ENCODE measurements around the gene RNF135.
"Not testable (repeated sequence)": the region's sequence is repeated elsewhere in the genome, so short reads cannot be mapped to it uniquely, and the experiment has no call there.

RNF135 gene

DNA sequence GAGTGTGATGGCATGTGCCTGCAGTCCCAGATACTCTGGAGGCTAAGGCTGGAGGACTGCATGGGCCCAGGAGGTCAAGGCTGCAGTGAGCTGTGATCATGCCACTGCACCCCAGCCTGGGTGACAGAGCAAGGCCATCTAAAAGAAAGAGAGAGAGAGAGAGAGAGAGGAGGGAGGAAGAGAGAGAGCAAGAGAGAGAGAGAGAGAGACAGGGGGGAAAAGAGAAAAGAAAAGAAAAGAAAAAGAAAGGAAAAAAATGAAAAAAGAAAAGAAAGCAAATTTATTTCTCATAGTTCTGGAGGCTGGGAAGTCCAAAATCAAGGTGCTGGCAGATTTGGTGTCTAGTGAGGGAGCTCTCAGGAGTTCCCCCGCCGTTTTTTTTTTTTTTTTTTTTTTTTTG, 33.3 kb downstream of the RNF135 start:
- DNase-seq, result no peak

DNA sequence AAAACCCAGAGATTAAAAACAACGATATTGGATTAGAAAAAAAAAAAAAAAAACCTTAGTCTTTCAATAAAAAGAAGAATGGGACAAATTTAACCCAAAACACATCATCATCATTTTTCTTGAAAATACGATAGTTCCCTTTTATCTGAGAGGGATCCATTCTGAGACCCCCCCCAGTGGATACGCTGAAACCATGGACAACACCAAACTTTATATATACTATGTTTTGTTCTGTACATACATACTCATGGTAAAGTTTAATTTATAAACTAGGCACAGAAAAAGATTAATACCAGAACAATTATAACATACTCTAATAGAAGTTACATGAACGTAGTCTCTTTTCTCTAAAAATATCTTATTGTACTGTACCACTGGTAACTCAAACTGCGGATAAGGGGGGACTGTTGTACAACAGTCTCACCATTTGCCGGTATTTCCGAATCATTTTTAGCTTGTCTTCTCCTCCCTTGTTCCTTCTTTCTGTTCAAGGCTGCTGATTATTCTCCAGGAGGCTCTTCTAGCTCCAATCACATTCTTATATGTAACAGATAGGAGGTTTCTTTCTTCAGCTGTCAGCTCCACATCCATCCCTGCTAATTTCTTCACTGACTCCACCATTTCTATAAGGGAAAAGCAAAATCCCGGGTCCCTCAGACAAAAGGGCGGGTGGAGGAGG, 37.0 kb downstream of the RNF135 start:
- no peak for DNase-seq

DNA sequence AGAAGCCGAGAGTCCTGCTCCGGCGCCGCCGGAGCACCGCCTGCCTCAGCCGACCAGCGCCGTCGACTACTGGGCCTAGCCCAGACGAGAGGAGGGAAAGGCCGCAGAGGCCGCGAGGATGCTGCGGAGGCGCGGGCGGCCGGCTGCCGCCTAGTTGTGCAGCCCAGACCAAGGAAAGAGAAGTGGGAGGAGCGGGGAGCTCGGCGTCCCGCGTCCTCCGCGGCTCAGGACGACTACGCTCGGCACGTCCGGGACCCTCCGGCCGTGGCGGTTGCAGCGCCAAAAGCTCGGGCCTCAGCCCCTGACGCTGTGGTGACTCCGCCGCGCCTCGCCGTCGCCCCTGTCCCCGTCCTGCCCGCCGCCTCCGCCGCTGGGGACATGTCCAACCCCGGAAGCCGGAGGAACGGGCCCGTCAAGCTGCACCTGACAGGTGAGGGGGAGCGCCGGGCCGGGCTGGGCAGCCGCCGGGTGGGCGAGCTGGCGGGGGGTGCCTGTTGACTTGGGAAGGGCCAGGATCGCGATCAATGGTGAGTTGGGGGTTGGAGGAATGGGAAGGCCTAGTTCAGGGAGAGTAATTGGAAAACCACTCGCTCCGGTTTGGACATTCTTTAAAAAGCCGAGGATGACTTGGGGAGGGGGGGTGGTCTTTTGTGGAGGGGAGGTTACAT, 37.7 kb downstream of the RNF135 start:
- peak; percentile 8 to 17 for DNase-seq

DNA sequence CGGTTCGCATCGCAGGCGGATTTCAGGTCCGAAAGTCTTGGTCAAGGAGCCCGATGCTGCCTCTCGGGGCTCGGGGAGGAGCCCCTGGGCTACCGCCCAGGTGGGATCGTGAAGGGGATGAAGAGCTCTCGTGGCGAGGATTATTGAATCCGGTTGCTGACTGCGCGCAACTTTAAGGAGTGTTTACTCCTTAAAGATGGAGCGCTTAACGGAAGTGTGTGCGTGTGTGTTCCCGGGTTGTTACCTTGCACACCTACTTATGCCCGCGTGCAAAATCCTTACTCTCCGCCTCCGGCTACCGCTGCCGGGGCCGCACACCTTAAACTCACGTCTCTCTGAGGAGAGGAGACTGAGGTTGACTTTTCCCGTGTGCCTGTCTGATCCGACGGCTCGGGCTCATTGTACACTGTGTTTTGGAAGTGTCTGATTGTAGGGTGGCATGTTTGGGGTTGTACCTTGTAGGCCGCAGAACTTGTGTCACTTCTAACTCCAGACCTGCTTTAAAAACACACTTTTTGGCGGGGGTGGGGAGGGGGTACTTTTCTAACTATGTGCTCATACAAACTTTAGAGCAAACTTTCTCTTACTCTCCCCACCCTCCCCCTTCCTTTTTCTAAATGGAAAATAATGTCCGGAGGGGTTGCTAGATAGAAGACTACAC, 38.3 kb downstream of the RNF135 start:
- DNase-seq, result not testable (repeated sequence)

DNA sequence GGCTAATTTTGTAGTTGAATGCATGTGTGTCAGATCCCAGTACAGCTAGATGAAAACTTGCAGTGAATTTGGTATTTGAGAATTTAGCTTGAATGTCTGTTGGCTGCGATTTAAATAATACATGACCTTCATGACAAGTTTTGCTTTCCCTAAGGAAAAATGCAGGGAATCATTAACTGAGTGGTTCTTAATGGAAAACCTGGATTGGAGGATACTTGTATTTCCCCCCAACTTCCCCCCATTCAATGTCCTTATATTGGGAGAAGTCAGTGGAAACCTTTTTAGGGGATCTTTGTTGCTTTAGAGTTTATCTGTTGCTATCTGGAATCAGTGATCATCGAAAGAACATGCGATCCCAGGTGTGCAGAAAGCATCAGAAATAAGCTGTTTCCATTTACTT, 39.2 kb downstream of the RNF135 start:
- not testable (repeated sequence) for DNase-seq

DNA sequence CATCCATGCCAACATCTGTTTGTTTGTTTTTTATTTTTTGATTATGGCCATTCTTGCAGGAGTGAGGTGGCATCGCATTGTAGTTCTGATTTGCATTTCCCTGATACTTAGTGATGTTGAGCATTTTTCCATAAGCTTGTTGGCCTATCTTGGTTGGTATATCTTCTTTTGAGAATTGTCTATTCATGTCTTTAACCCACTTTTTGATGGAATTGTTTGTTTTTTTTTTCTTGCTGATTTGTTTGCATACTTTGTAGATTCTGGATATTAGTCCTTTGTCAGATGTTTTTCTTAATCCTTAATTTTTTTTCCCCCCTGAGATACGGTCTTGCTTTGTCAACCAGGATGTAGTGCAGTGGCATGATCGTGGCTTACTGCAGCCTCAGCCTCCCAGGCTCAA, 43.0 kb downstream of the RNF135 start:
- no peak for DNase-seq

DNA sequence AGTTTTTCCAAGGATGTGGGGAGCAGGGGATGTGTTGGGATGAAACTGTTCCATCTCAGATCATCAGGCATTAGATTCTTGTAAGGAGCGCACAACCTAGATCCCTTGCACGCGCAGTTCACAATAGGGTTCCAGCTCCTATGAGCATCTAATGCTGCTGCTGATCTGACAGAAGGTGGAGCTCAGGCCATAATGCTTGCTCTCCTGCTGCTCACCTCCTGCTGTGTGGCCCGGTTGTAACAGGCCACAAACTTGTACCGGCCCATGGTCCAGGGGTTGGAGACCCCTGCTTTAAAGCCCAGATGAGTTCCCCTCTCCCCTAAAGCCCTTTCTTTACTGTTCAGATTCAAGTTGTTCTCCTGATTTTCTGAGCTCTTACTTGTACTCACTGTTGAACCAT, 44.8 kb downstream of the RNF135 start:
- DNase-seq, result no peak

DNA sequence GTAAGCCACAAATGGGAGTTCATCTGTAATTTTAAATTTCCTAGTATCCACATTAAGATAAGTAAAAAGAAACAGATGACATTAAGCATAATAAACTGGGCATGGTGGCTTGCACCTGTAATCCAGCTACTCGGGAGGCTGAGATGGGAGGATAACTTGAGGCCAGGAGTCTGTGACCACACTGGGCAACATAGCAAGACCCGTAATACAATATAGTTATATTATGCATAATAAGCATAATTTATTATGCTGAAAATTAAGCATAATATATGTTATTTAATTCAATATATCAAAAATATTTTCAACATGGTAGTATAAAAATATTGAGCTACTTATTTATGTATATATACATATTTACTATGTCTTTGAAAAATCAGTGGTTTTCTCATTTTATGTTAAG, 48.2 kb downstream of the RNF135 start:
- no peak for DNase-seq

DNA sequence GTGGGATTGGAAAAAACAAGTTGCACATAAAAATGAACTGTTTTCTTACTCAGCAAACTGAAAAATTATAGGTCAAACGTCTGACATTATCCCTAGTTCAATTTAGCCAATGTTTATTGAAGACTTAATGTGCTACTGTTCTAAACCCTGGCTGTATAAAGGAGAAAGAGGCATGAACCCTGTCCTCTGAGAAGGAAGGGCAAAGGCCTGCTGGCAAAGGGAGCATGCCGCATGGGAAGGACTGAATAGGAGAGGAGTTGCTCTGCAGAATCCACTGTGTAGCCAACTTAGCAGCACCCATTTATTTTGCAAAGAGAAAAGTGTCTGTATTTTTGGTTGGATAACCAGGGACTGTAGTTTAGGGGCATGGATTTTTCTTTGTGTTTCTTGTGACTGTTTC, 52.3 kb downstream of the RNF135 start:
- DNase-seq, result not testable (repeated sequence)

DNA sequence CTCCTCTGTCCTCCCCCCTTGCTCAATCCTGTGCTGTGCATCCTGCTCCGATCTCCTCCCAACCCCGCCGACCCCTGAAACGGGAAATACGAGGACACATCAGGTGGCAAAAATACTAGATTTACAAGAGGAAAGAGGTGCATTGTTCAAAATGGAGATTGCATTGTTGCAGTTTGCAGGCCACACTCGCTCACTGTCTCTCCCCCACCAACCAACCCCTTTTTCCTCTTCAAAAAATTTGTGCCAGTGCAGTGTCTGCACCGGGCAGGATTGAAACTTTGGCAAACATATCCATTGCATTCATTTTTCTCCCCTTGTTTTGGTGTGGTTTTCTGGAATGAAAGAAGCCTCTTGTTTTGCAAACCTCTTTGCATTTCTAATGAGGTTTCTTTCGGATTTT, 61.0 kb downstream of the RNF135 start:
- DNase-seq, result no peak

DNA sequence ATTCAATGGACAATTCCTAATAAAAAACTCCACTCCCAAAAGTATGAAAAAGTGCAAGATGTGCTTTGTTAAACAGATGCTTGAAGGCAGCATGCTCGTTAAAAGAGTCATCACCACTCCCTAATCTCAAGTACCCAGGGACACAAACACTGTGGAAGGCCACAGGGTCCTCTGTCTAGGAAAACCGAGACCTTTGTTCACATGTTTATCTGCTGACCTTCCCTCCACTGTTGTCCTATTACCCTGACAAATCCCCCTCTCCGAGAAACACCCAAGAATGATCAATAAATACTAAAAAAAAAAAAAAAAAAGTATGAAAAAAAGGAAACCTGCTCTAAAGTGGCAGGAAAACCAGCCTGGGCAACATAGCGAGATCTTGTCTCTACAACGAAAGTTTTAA, 64.8 kb downstream of the RNF135 start:
- not testable (repeated sequence) for DNase-seq

DNA sequence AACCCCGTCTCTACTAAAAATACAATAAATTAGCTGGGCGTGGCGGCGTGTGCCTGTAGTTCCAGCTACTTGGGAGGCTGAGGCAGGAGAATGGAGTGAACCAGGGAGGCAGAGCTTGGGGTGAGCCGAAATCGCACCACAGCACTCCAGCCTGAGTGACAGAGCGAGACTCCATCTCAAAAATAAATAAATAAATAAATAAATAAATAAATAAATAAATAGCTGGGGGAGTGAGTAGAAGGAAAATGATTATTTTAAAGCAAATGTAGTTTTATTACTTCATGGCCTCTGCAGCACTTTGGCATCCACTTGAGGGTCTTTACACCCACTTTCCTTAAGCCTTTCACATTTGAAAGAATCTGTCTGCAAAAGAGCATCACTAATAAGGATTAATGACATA, 70.0 kb downstream of the RNF135 start:
- DNase-seq, result not testable (repeated sequence)

DNA sequence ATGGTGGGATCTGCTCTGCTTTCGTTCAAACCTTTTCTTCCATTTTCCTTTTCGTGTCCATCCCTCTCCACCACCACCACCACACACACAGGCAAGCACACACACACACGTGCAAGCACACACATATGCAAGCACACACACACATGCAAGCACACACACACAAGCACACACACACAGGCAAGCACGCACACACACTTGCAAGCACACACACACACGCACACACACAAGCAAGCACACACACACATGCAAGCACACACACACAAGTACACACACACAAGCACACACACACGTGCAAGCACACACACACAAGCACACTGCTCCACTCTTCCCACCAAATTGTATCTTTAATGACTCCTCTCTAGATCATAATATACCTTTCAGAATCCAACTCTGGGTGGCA, 71.5 kb downstream of the RNF135 start:
- DNase-seq, result not testable (repeated sequence)

DNA sequence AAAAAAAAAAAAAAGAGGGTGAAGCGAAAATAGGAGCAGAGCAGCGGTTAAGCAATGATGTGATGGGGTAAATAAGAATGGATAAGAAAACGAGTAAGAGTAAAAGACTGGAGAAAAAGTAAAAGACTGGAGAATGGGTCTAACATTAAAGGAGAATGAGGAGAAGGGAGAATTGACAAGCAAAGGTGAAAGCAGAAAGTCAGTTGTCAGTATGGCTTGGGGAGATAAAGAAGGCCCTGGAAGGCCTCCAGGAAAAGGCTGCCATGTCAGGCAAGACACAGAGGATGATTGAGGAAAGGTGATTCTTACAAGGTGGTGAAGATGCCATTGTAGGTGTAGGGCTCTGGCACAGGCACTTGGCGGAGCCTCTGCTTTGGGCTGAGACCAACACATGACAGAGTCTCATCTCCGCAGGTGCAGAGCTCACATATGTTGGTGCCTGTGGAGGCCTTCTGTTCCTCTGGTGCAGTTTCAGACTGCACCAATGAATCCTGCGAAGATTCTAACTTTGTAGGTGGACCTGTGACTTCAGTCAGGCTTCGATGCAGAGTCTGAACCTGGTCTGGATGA, 76.1 kb downstream of the RNF135 start:
- not testable (repeated sequence) for DNase-seq

DNA sequence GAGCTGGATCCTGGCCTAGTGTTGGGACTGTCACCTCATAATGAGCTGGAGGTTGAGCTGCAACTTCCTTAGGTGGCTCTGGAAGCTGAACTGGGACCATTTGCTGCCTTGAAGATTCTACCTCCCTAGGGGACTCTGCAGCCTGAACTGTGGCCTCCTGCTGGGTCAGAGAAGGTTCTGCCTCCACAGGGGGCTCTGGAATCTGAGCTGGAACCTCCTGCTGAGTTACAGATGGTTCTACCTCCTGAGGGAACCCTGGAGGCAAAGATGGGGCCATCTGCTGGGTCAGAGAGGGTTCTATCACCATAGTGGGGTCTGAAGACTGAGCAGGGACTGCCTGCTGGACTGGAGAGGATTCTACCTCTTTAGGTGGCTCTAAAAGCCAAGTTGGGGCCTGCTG, 77.3 kb downstream of the RNF135 start:
- DNase-seq, result no peak

DNA sequence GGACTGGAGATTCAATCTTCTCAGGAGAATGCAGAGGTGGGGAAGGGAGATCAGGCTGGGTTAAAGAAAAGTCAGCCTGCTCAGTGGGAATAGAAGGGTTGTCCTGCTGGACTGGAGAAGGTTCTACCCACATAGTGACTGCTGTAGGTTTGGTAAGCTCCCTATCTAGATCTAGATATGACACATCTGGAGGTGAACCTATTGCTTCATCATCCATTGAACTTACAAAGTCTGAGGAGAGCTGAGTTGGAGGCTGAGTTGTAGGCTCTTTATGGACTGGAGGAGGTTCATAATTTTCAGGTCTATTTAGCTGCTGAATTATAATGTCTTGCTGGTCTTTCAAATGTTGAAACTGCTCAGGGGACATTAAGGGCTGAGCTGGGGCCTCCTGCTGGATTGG, 77.9 kb downstream of the RNF135 start:
- no peak for DNase-seq
